Kidney (tissue), 14 donors: ENCODE results near the gene TRIM47. TPM values are rescaled to one million over a fixed set of nuclear protein-coding genes. Genes with fewer than 3 reads are reported as not detected.
A peak's percentile ranks its signal among the peaks of the same experiment; 100 is the strongest.

Source experiments
- DNase-seq, 5 donors: peaks; one replicate each; pipeline ENCODE4 v3.0.0-alpha.2; 2013 to 2020
- FAIRE-seq: peaks from 2 replicates; lab custom pipeline; 2012; peaks lifted over from hg19 to GRCh38; lab: Jason Lieb, UNC
- H3K27ac ChIP-seq, 2 donors: one replicate each; pipeline ENCODE4 v1.7.0; 2013; ENCODE audit warnings: low read depth in 2 of 2, low read length in 2 of 2, inconsistent platforms in 1 of 2
- H3K27me3 ChIP-seq: one replicate; pipeline ENCODE4 v1.7.1; 2013; ENCODE audit warnings: low read length, inconsistent platforms; ENCODE audit not compliant: control insufficient read depth, insufficient read depth
- H3K36me3 ChIP-seq, 3 donors: one replicate each; pipeline versions ENCODE4 v1.7.0 to v1.7.1; 2013; ENCODE audit warnings: low read length in 3 of 3, control low read depth in 1 of 3, inconsistent platforms in 1 of 3; ENCODE audit not compliant: insufficient read depth in 3 of 3, control insufficient read depth in 2 of 3
- H3K4me1 ChIP-seq, 3 donors: one replicate each; pipeline versions ENCODE4 v1.7.0 to v1.7.1; 2013; ENCODE audit warnings: low read length in 3 of 3, inconsistent platforms in 1 of 3, low read depth in 1 of 3; ENCODE audit not compliant: control insufficient read depth in 2 of 3, insufficient read depth in 2 of 3
- H3K4me3 ChIP-seq, 3 donors: one replicate each; pipeline versions ENCODE4 v1.7.0 to v1.8.1; 2013; ENCODE audit warnings: low read length in 3 of 3, control low read depth in 1 of 3, inconsistent platforms in 1 of 3
- H3K9ac ChIP-seq, 3 donors: one replicate each; pipeline versions ENCODE4 v1.7.0 to v1.7.1; 2013; ENCODE audit warnings: low read length in 3 of 3, control low read depth in 1 of 3, inconsistent platforms in 1 of 3
- H3K9me3 ChIP-seq, 3 donors: one replicate each; pipeline versions ENCODE4 v1.7.0 to v1.7.1; 2013; ENCODE audit warnings: low read length in 3 of 3, control low read depth in 1 of 3, inconsistent platforms in 1 of 3; ENCODE audit not compliant: control insufficient read depth in 2 of 3, insufficient read depth in 1 of 3
- intact Hi-C: fragments of 100-400 bp; cut with DNase I; formaldehyde crosslinking; loops from one replicate; pipeline ENCODE4 v1.11.1; 2022
- polyA plus RNA-seq: library from polyadenylated mRNA; stranded (reverse); fragments of 350-450 nt; fragmentation: Illumina TruSeq; extraction: RNeasy Lipid Tissue Mini Kit (QIAGEN cat#74804); gene quantifications from one replicate; pipeline ENCODE4 v1.2.3, GENCODE V29; 2014; ENCODE audit warnings: low read depth, low replicate concordance; ENCODE audit not compliant: insufficient read depth
- total RNA-seq: library from RNA; stranded (reverse); fragmentation: NEBNext Ultra II Directional; extraction: Animal tissue kit (Norgen Biotek cat#: 25700); gene quantifications from one replicate; pipeline ENCODE4 v1.2.1, GENCODE V29; 2021
- TF ChIP-seq, protein P1 (sequence below): IDR thresholded peaks from 3 replicates; pipeline ENCODE4 v1.5.1; 2012; ENCODE audit warnings: mild to moderate bottlenecking, moderate library complexity, borderline replicate concordance; ENCODE audit not compliant: insufficient read depth; ENCODE audit errors: extremely low read depth
- donor health status: control.
- donor health status: control.
- donor health status: control.
- donor health status: control.
- donor health status: control.
- donor health status: DM: yes; HTN: yes; CAD: no.
- donor health status: Normal renal cell carcinoma (clear cell type).

The TRIM47 gene
- total and polyA plus RNA-seq, 2 donors from 2014 or later = 95.0 to 118 TPM

DNA sequence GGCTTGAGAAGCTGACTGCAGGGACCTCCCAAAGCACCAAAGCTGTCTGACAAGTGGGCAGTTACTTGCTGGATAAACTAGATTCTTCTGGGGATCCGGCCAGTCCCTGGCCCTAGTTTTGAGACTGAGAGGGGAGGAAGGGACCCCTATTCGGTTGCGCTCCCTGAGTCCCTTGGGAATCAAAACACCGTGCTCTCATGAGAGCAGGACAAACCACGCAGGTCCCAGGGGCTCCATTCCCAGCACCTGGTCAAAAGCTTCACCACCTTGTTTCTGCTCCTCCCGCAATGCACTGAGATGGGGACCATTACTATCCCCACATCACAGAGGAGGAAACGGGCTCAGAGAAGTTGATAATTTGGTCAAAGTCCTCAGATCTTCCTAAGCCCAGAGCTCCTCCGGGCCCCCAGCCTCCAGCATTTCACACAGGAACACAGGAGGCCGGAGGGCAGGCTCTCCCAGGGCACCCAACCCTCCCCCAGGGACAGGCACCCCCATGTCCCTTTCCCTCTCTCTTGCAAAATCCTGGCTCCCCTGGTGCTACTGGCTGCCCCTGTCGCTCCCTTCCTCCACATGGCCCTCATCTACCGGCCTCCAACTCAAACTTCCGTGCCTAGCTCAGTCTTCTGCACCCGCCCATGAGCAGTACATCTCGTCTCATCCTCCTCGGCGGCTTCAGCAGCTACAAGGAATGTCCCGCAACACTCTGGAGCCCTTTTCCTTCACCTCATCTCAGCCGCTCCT, 15.1 kb upstream of the TRIM47 start:
- TF ChIP-seq, protein P1, sequence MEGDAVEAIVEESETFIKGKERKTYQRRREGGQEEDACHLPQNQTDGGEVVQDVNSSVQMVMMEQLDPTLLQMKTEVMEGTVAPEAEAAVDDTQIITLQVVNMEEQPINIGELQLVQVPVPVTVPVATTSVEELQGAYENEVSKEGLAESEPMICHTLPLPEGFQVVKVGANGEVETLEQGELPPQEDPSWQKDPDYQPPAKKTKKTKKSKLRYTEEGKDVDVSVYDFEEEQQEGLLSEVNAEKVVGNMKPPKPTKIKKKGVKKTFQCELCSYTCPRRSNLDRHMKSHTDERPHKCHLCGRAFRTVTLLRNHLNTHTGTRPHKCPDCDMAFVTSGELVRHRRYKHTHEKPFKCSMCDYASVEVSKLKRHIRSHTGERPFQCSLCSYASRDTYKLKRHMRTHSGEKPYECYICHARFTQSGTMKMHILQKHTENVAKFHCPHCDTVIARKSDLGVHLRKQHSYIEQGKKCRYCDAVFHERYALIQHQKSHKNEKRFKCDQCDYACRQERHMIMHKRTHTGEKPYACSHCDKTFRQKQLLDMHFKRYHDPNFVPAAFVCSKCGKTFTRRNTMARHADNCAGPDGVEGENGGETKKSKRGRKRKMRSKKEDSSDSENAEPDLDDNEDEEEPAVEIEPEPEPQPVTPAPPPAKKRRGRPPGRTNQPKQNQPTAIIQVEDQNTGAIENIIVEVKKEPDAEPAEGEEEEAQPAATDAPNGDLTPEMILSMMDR = no peak
- H3K27me3 ChIP-seq = no peaks in the 10 kb centered on the region
- peaks cover 0 to 5% (median 4%) of the 10 kb centered on the region in 3 donors for H3K36me3 ChIP-seq
- FAIRE-seq (no peak), DNase-seq (no peak)
- no peak overlapping the region for H3K4me3 ChIP-seq
- H3K9me3 ChIP-seq = no peaks in the 10 kb centered on the region
- intact Hi-C loops = no loop called here
- peaks cover 0 to 20% (median 9%) of the 10 kb centered on the region in 3 donors for H3K4me1 ChIP-seq
- H3K9ac ChIP-seq = no peak overlapping the region
- H3K27ac ChIP-seq = no peak overlapping the region

DNA sequence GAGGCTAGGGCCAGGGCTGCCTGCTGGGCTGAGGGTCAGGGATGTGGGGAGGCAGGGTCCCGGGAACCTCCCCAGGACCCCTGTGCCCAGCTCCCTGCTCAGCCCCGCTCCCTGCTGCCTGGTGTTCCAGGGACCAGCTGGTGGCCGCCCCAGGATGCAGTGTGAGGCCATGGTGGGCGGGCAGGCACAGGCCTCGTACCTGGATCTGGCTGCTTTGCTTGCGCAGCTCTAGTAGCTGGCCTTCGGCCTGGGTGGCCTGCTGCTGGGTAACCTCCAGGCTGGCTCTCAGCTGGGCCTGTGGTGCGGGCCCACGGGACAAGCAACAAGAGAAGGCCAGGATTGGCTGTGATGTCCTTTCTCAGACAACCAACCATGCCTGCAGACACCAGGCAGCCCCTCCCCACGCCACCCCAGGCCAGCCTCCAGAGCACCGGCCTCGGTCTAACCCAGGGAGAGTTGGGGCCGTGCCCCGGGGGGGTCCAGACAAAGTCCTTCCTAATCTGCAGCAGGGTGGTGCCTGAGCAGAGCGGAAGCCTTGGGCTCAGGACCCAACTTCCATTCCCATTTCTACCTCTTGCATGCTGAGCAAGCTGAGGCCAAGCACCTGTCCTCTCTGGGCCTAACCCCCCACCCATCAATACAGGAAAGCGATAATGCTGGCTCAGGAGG, 14.3 kb upstream of the TRIM47 start:
- no peaks in the 10 kb centered on the region for H3K27me3 ChIP-seq
- H3K4me1 ChIP-seq = peaks cover 0 to 20% (median 9%) of the 10 kb centered on the region in 3 donors
- H3K9me3 ChIP-seq = no peaks in the 10 kb centered on the region
- peaks cover 0 to 4% (median 3%) of the 10 kb centered on the region in 3 donors for H3K36me3 ChIP-seq
- TF ChIP-seq, protein P1 = no peak
- intact Hi-C loops = no loop called here
- no peak overlapping the region for H3K27ac ChIP-seq
- H3K9ac ChIP-seq = no peak overlapping the region
- peak in 1 of 5 donors; percentile 76 for DNase-seq
- FAIRE-seq = no peak
- no peak overlapping the region for H3K4me3 ChIP-seq

DNA sequence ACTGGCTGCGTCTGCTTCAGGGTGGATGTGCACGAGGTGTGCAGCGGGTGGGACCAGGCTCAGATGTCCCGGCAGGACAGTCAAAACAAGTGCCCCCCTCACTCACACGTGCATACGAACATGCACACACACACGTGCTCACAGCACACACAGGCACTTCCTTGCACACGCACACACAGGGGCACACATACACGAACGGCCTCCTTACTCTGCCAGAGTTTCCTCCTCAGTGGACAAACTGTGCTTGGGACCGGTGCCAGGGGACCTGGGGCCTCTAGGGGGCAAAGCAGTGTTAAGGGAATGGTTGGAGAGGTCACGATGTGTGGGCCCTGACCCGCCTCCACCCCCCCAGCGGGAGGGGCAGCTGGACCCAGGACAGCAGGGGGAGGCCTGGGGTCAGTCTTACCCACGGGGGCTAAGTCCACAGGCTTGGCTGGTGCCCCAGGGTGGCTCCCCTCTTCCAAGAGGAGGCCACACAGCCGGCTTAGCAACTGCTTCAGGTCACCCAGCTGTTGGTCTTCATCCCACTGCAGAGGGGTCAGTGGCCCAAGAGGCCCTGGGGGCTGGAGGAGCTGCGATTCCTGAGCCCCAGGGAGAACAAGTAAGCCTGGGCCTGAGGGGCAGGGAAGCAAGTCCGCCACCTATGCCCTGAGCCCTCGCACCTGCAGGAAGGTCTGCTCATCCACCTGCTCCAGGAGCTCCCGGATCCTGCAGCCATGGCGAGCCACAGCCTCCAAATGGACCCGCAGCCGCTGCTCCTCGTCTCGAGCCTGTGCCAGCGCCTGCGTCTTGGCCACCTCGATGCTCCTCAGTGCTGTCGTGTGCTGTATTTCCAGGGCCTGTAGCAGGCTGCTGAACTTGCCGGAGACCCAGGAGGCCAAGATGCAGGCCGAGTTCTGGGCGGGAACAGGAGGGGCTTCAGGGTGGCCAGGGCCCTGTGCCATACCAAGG, 13.5 kb upstream of the TRIM47 start:
- Histone ChIP-seq H3K4me3 (no peak overlapping the region), H3K27ac (no peak overlapping the region), H3K36me3 (peaks cover 0 to 4% (median 3%) of the 10 kb centered on the region in 3 donors), H3K4me1 (peaks cover 0 to 20% (median 9%) of the 10 kb centered on the region in 3 donors), H3K9me3 (no peaks in the 10 kb centered on the region), H3K27me3 (no peaks in the 10 kb centered on the region), H3K9ac (no peak overlapping the region)
- intact Hi-C loops = no loop called here
- FAIRE-seq (no peak), DNase-seq (no peak)
- TF ChIP-seq, protein P1 = no peak
